Mucosa of gallbladder (tissue), 1 donor: ENCODE data around the gene SART3. TPM values are rescaled to one million over a fixed set of nuclear protein-coding genes. Genes with fewer than 3 reads are reported as not detected.
A peak's percentile ranks its signal among the peaks of the same experiment; 100 is the strongest.
"Not testable (repeated sequence)": the region's sequence is repeated elsewhere in the genome, so short reads cannot be mapped to it uniquely, and the experiment has no call there.

ENCODE experiments used
- DNase-seq: peaks from one replicate; pipeline ENCODE4 v3.0.0-alpha.2; 2020; ENCODE audit warnings: low spot score
- total RNA-seq: library from RNA; stranded (reverse); gene quantifications from one replicate; pipeline ENCODE4 v1.2.1, GENCODE V29; 2021
- donor health status: DM: no; HTN: no; CAD: no.

Gene SART3
- total RNA-seq, 1 donor from 2014 or later: 42.3 TPM

DNA sequence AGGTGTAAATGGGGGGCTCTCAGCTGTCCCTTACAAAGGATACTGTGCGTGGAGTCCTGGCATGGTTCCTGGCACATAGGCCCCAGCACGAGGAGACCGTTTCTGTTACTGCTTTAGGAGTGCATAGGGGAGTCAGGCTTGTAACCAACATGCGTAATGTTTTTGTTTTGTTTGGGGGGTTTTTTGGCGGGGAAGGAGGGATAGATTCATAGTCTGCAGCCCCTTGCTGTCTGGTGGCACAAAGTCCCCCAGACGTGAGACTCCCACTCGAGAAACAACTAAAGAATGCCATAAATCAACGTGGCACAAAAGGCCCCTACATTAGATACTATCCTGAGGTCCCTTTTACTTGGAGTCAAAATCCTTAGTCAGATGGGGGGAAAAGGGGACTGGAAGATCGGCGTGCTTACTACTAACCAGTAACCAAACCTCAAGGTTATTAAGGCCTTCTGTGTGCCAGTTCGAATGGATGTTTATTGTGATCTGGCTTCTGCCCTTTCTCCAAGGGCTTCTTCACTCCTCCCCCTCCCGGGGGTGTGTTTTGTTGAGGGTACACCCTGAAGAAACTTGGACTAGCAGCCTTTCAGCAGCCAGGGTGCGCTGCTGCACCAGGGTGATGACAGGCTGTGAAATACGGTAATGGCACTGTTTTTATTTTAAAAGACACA is 2.3 kb upstream of the SART3 start:
- peak; percentile 88 for DNase-seq

DNA sequence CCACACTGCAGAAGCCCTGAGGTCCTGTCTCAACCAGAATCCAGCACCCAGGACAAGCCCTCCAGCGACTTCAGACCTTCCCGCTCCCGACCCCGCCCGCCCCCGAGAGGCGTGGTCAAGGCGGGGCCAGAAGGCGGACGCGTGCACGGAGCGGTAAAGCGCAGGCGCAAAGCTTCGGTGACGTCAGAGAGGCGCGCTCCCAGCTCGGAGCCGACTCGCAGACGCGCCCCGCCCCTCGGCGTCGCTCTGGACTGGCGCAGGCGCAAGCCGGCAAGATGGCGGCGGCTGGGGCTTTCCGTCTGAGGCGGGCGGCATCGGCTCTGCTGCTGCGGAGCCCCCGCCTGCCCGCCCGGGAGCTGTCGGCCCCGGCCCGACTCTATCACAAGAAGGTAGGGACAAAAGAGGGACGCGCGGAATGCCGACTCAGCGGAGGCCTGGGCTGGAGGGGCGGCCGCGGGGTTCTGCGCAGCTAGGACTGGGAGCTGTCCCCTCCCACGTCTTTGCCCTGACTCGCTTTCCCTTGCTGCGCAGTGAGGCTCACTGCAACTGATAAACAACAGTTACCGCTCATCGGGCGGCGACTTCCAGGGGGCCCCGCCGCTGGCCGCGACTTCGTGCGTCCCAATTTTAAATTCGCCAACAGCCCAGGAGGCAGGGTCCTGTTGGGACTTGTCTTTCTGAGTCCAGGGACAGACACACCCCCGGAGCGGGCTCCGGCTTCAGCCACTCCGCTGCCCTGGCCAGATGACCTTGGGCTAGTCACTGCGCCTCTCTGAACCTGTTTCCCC is 1.6 kb upstream of the SART3 start, which contains the start of gene ISCU:
Gene ISCU, plus strand, starts transcription at position 249 of the 788 bp plus-strand sequence. Its CDS starts 27 bp downstream, at position 276.
- peak; percentile 98 for DNase-seq

DNA sequence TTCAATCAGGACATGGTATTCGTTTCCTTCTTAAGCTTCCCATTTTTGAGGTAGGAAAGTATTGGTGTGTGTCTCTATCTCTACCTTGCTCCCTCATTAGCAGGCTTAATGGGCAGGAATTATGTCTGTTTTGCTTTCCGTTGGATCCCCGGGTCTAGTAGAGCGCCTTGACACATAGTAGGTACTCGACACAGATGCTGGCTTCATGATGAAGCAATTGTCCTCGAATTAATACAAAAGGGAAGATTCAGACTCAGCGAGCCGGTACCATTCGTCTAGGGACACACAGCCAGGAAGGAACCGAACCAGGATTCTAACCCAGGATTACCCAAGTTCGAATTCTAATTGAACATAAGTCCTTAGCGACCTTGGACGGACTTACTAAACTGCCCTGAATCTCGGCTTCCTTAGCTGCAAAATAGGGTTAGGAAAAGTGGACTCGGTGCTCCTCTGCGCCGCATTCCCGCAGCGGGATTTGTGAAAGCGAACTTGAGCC is 927 bp upstream of the SART3 start:
- DNase-seq: no peak

GRCh38 chr12:108560321-108560721 is 652 bp downstream of the SART3 start:
- no peak for DNase-seq

DNA sequence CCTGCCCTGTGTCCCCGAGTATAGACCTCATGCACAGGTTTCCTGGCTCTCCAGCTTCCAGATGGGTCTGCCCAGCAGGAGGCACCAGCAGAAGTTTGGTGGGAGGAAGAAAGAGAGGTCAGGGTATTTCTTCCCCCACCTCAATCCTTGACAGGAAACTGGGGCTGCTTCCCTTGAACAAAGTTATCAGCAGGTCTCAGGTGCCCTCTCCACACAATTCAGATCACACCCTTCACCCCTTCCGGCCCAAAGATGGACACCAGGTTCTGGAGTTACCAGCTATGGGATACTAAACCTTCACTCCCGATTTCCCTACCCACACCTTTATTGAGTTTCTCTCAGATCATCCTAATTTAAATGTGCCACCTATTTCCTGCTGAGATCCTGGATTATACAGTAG is 1.2 kb downstream of the SART3 start:
- DNase-seq: no peak

DNA sequence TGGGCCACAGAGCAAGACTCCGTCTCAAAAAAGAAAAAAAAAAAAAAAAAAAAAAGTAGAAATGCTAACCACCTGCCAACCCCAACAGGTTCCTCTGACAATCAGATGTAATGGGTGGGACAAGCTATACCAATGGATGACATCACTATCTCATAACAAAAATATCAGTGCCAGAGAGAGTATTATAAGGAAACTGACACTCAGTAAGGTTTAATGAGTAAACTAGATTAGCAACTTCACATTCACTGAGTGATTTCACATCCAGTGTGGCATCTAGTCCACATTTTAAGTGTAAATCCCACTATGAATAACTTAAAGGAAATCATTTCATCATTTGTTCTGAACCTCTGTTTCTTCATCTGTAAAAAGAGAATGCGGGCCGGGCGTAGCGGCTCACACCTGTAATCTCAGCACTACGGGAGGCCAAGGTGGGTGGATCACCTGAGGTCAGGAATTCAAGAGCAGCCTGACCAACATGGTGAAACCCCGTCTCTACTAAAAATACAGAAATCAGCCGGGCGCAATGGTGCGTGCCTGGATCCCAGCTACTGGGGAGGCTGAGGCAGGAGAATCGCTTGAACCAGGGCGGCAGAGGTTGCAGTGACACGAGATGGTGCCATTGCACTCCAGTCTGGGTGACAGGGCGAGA is 1.8 kb downstream of the SART3 start:
- DNase-seq: no peak

DNA sequence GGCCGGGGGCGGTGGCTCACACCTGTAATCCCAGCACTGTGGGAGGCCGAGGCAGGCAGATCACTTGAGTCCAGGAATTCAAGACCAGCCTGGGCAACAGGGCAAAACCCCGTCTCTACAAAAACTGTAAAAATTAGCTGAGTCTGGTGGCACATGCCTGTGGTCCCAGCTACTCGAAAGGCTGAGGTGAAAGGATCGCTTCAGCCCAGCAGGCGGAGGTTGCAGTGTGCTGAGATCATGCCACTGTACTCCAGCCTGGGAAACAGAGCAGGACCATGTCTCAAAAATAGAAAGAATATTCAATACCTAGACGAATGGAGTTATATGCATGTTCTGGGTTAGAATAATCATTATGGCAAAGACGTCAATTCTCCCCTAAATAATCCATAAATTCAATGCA is 5.6 kb downstream of the SART3 start:
- DNase-seq: not testable (repeated sequence)

- DNase-seq: no peak
These were observed 7.2 kb downstream of the SART3 start for GRCh38 chr12:108553799-108554198.

DNA sequence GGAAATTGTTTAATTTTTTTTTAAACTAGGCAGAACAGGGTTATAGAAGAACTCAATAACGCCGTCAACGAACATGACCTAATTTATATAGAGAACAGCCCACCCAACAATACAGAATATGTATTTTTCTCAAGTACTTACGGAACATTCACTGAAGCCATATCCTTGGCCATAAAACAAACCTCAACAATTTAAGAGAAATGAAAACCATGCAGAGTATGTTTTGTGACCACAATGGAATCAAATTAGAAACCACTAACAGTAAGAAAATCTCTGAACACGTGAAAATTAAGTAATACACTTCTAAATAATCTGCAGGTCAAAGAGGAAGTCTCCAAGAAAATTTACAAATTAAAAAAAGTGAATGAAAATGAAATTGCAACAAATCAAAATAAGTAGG is 9.4 kb downstream of the SART3 start:
- DNase-seq: no peak

DNA sequence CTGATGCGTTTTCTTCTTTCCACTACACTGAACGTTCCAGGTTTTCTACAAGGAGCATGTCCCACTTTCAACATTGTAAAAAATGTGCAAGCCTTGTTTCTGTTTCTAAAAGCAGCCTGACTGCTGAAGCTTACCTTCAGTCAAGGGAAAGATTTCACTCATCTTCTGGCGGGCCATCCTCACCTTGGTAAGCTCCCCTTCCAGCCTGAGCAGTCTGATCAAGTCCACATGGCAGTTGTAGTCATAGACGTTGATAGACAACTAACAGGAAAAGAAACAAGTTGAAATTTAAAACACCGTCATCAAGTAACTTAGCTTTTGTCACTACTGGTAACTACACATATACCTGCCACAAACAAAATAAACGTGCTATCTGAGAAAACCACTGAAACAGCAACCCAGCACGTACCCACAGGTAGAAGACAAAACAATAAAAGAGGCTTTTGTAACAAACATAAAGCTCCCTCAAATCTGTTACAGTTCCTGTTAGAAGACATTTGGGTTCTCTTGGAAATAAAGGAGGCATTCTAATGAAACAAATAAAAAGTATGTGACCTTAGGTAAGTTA is 11.9 kb downstream of the SART3 start:
- DNase-seq: no peak

- no peak for DNase-seq
These were observed 13.3 kb downstream of the SART3 start for GRCh38 chr12:108547686-108548085.

GRCh38 chr12:108543652-108544051 is 17.3 kb downstream of the SART3 start:
- DNase-seq: no peak

DNA sequence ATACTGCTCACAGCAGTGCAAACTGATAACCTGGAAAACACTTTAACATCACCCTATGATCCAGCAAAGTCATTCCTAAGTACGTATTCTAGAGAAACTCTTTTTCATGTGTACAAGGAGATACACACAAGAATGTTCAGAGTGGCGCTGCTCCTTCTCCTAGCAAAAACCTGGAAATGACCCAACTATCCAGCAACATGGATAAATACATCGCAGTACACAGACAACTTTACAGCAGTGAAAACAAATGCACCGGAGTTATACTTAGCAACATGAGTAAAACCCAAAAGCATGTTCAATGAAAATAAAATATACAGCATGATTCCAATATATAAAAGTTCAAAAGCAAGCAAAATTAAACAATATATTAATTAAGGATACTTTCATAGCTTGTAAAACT is 18.7 kb downstream of the SART3 start:
- DNase-seq: no peak

DNA sequence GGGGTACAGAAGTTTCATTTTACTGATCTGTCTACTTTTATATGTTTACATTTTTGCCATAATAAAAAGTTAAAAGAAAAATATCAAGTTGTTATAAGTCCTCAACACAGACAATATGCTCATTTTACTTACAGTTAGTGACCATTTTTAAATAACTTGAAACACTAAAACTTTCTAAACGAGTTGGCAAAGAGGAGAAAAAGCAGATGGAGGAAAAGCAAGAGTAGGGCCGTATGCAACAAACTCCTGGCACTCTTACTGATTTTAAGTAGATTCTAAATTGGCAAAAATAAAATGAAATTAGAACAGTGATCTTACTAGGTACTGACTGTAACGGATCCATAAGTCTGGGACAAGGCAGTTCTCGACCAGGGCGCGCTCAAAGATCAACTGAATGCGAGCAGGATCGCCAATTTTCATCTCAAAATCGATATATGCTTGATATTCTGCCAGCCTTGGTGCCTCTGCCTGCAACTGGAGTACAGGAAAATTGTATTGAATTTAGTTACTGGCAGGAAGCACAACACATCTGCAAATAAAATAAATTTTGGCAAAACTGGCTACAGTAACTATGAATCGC is 22.3 kb downstream of the SART3 start:
- DNase-seq: no peak

GRCh38 chr12:108538146-108538545 is 22.8 kb downstream of the SART3 start:
- no peak for DNase-seq

GRCh38 chr12:108531929-108532848 is 28.8 kb downstream of the SART3 start:
- no peak for DNase-seq

- DNase-seq: no peak
These were observed 30.8 kb downstream of the SART3 start for GRCh38 chr12:108530161-108530560.

DNA sequence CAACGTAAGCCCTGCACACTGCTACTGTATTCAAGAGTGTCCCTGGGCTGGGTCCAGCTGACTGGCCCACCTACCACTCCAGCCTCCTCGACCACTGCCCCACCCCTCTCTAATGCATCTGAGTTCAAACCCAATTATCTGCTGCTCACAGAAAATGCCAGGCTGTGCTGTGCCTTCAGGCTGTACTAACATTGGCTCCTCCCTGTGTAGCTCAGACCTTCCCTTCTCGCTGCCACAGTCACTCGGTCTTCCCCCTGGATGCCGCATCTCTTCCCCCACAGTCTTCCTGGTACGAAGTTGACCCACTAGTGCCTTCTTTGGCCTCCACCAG is 33.8 kb downstream of the SART3 start:
- no peak for DNase-seq

DNA sequence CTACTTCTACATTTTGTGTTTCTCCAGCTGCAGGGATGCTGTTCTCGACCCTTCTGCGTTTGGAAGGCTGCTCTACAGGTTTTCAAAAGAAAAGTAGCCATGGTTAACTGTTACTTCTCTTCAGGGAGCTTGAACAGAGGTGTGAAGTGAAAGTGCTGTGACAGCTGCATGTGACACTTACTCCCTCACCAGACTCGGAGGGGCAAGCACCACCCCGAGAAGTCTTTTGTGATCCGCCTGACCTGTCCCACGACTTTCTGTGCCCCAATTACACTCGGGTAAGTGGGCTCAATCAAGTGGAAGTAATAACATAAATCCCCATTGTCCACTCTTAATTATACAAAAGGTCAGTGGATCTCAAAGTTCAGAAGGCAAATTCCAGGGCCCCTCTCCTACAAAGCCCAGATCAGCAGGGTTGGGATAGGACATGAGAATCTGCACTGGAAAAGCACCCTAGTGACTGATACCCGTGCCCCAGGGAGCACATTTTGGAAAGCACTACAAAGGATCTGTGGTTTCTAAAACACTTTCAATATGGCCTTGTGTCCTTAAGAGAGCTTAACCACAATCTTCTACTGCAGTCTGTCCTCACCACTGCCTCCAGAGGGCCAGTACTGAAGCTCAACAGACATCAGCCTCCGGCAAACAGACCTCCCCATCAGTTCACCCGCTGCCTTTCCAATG is 34.3 kb downstream of the SART3 start:
- no peak for DNase-seq

GRCh38 chr12:108525681-108526080 is 35.3 kb downstream of the SART3 start:
- DNase-seq: no peak
